H9 (cell line): Measurements from ENCODE around the gene DLG2. TPM values are rescaled to one million over a fixed set of nuclear protein-coding genes. Genes with fewer than 3 reads are reported as not detected.

ENCODE experiments used
- DNase-seq: peaks from one replicate; pipeline ENCODE4 v3.0.0-alpha.2; 2017
- H2AFZ ChIP-seq: one replicate; pipeline ENCODE4 v1.6.1; 2013; ENCODE audit warnings: mild to moderate bottlenecking, low read length, control low read depth, moderate library complexity
- H2AK5ac ChIP-seq: 2 replicates; pipeline ENCODE4 v1.6.1; 2013; ENCODE audit warnings: low read length, control low read depth, mixed read lengths; ENCODE audit not compliant: insufficient read length
- H2BK120ac ChIP-seq: one replicate; pipeline ENCODE4 v1.6.1; 2013; ENCODE audit warnings: low read depth, mild to moderate bottlenecking, low read length, control low read depth, inconsistent platforms; ENCODE audit not compliant: poor library complexity, severe bottlenecking
- H2BK12ac ChIP-seq: 2 replicates; pipeline ENCODE4 v1.6.1; 2013; ENCODE audit warnings: low read length, control low read depth, mixed read lengths, low read depth; ENCODE audit not compliant: insufficient read length
- H2BK15ac ChIP-seq: 2 replicates; pipeline ENCODE4 v1.6.1; 2013; ENCODE audit warnings: low read depth, low read length, control low read depth
- H2BK20ac ChIP-seq: one replicate; pipeline ENCODE4 v1.6.1; 2013; ENCODE audit warnings: low read depth, mild to moderate bottlenecking, low read length, control low read depth, inconsistent platforms; ENCODE audit not compliant: poor library complexity, severe bottlenecking
- H2BK5ac ChIP-seq: 2 replicates; pipeline ENCODE4 v1.6.1; 2013; ENCODE audit warnings: low read length, control low read depth, mixed read lengths; ENCODE audit not compliant: insufficient read length
- H3K14ac ChIP-seq: 2 replicates; pipeline ENCODE4 v1.6.1; 2013; ENCODE audit warnings: low read length, control low read depth; ENCODE audit not compliant: insufficient read depth
- H3K18ac ChIP-seq: 2 replicates; pipeline ENCODE4 v1.6.1; 2013; ENCODE audit warnings: low read depth, mild to moderate bottlenecking, mixed read lengths, low read length, control low read depth; ENCODE audit not compliant: insufficient read length
- H3K23ac ChIP-seq: 2 replicates; pipeline ENCODE4 v1.6.1; 2013; ENCODE audit warnings: low read length, control low read depth, mixed read lengths, low read depth; ENCODE audit not compliant: insufficient read length
- H3K23me2 ChIP-seq: 2 replicates; pipeline ENCODE4 v1.6.1; 2013; ENCODE audit warnings: low read depth, mild to moderate bottlenecking, mixed read lengths, low read length, control low read depth; ENCODE audit not compliant: insufficient read length, poor library complexity, severe bottlenecking
- H3K27ac ChIP-seq: 2 replicates; pipeline ENCODE4 v1.5.1; 2013; ENCODE audit warnings: low read length, control low read depth, mixed read lengths, low read depth; ENCODE audit not compliant: insufficient read length
- H3K27me3 ChIP-seq: 2 replicates; pipeline ENCODE4 v1.6.1; 2013; ENCODE audit warnings: low read length, control low read depth, inconsistent platforms; ENCODE audit not compliant: insufficient read depth
- H3K4ac ChIP-seq: 2 replicates; pipeline ENCODE4 v1.6.1; 2013; ENCODE audit warnings: low read depth, mild to moderate bottlenecking, control low read depth, inconsistent platforms, low read length, moderate library complexity
- H3K4me1 ChIP-seq: 2 replicates; pipeline ENCODE4 v1.6.1; 2013; ENCODE audit warnings: low read length, control low read depth, inconsistent platforms; ENCODE audit not compliant: insufficient read depth
- H3K4me2 ChIP-seq: 2 replicates; pipeline ENCODE4 v1.6.1; 2013; ENCODE audit warnings: low read length, control low read depth, mixed read lengths; ENCODE audit not compliant: insufficient read length, insufficient read depth
- H3K56ac ChIP-seq: 2 replicates; pipeline ENCODE4 v1.6.1; 2013; ENCODE audit warnings: low read depth, mild to moderate bottlenecking, mixed read lengths, low read length, control low read depth; ENCODE audit not compliant: insufficient read length
- H3K79me1 ChIP-seq: 2 replicates; pipeline ENCODE4 v1.6.1; 2013; ENCODE audit warnings: low read depth, mild to moderate bottlenecking, moderate library complexity, low read length, control low read depth, inconsistent platforms; ENCODE audit not compliant: insufficient read depth, poor library complexity, severe bottlenecking
- H3K79me2 ChIP-seq: 2 replicates; pipeline ENCODE4 v1.6.1; 2013; ENCODE audit warnings: low read length, control low read depth, inconsistent platforms; ENCODE audit not compliant: insufficient read depth
- H3K9ac ChIP-seq: 2 replicates; pipeline ENCODE4 v1.6.1; 2013; ENCODE audit warnings: low read length, control low read depth, mixed read lengths; ENCODE audit not compliant: insufficient read length; ENCODE audit errors: extremely low read depth
- H3K9me3 ChIP-seq: one replicate; pipeline ENCODE4 v1.6.1; 2013; ENCODE audit warnings: low read depth, low read length, inconsistent platforms; ENCODE audit not compliant: control insufficient read depth
- H3T11ph ChIP-seq: one replicate; pipeline ENCODE4 v1.6.1; 2013; ENCODE audit warnings: mild to moderate bottlenecking, low read length, control low read depth, inconsistent platforms
- H4K20me1 ChIP-seq: one replicate; pipeline ENCODE4 v1.6.1; 2013; ENCODE audit not compliant: control insufficient read depth, insufficient read length, insufficient read depth
- H4K5ac ChIP-seq: 2 replicates; pipeline ENCODE4 v1.6.1; 2013; ENCODE audit warnings: low read depth, mild to moderate bottlenecking, mixed read lengths, low read length, control low read depth; ENCODE audit not compliant: insufficient read length
- H4K8ac ChIP-seq: replicated peaks from 2 replicates; pipeline ENCODE4 v1.6.1; 2013; ENCODE audit warnings: low read length, control low read depth, mixed read lengths, low read depth; ENCODE audit not compliant: insufficient read length
- H4K91ac ChIP-seq: 2 replicates; pipeline ENCODE4 v1.6.1; 2013; ENCODE audit warnings: low read depth, mild to moderate bottlenecking, moderate library complexity, mixed read lengths, low read length, control low read depth; ENCODE audit not compliant: insufficient read length
- H3K27ac Mint-ChIP-seq, 3 experiments: 2 replicates in 2 of 3; 3 replicates in 1 of 3; pipeline ENCODE4 v1.8.0; 2020 to 2021; ENCODE audit warnings: mixed read lengths in 3 of 3, mild to moderate bottlenecking in 1 of 3, moderate library complexity in 1 of 3
- H3K27me3 Mint-ChIP-seq: 2 replicates; pipeline ENCODE4 v1.8.0; 2021; ENCODE audit warnings: low read depth, mild to moderate bottlenecking, moderate library complexity, mixed read lengths
- H3K36me3 Mint-ChIP-seq, 3 experiments: 2 replicates in 2 of 3; 3 replicates in 1 of 3; pipeline ENCODE4 v1.8.0; 2020 to 2021; ENCODE audit warnings: low read depth in 3 of 3, mixed read lengths in 3 of 3; ENCODE audit not compliant: insufficient read depth in 1 of 3
- H3K4me1 Mint-ChIP-seq, 2 experiments: 2 replicates each; pipeline ENCODE4 v1.8.0; 2020; ENCODE audit warnings: mixed read lengths in 2 of 2
- H3K4me3 Mint-ChIP-seq, 2 experiments: 2 replicates in 1 of 2; 3 replicates in 1 of 2; pipeline ENCODE4 v1.8.0; 2020 to 2021; ENCODE audit warnings: mild to moderate bottlenecking in 2 of 2, mixed read lengths in 2 of 2, moderate library complexity in 1 of 2
- H3K9me3 Mint-ChIP-seq, 2 experiments: 2 replicates in 1 of 2; 3 replicates in 1 of 2; pipeline ENCODE4 v1.8.0; 2020; ENCODE audit warnings: mild to moderate bottlenecking in 2 of 2, mixed read lengths in 2 of 2, moderate library complexity in 1 of 2
- total RNA-seq: library from RNA; stranded (reverse); gene quantifications from 2 replicates; pipeline ENCODE4 v1.2.1, GENCODE V29; 2021
- TF ChIP-seq, protein P1 (sequence below): fragments of 200-600 bp; sonication (generic); conservative IDR thresholded peaks from 3 replicates; pipeline ENCODE4 v1.8.0; 2021; ENCODE audit warnings: antibody characterized with exemption, mild to moderate bottlenecking

Gene DLG2
- total RNA-seq, 1 experiment from 2014 or later: 8.0 TPM

- TF ChIP-seq, protein P1, sequence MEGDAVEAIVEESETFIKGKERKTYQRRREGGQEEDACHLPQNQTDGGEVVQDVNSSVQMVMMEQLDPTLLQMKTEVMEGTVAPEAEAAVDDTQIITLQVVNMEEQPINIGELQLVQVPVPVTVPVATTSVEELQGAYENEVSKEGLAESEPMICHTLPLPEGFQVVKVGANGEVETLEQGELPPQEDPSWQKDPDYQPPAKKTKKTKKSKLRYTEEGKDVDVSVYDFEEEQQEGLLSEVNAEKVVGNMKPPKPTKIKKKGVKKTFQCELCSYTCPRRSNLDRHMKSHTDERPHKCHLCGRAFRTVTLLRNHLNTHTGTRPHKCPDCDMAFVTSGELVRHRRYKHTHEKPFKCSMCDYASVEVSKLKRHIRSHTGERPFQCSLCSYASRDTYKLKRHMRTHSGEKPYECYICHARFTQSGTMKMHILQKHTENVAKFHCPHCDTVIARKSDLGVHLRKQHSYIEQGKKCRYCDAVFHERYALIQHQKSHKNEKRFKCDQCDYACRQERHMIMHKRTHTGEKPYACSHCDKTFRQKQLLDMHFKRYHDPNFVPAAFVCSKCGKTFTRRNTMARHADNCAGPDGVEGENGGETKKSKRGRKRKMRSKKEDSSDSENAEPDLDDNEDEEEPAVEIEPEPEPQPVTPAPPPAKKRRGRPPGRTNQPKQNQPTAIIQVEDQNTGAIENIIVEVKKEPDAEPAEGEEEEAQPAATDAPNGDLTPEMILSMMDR: no peak
- H3K56ac ChIP-seq: no peak overlapping the region
- no peaks in the 10 kb centered on the region for H3K4me1 Mint-ChIP-seq
- no peak overlapping the region for H3K18ac ChIP-seq
- no peaks in the 10 kb centered on the region for H3K79me1 ChIP-seq
- no peak overlapping the region for H3K4ac ChIP-seq
- H2BK20ac ChIP-seq: no peak overlapping the region
- no peaks in the 10 kb centered on the region for H3K9me3 Mint-ChIP-seq
- no peak overlapping the region for H3T11ph ChIP-seq
- no peak overlapping the region for H2BK120ac ChIP-seq
- H2BK5ac ChIP-seq: no peak overlapping the region
- no peaks in the 10 kb centered on the region for H3K27me3 Mint-ChIP-seq
- H3K14ac ChIP-seq: no peak overlapping the region
- H3K23ac ChIP-seq: no peak overlapping the region
- no peak overlapping the region for H2BK12ac ChIP-seq
- H2AFZ ChIP-seq: no peak overlapping the region
- no peaks in the 10 kb centered on the region for H3K4me1 ChIP-seq
- no peak overlapping the region for H4K5ac ChIP-seq
- H3K9ac ChIP-seq: no peak overlapping the region
- no peaks in the 10 kb centered on the region for H3K27me3 ChIP-seq
- no peak overlapping the region for H3K4me2 ChIP-seq
- H3K27ac ChIP-seq: no peak overlapping the region
- no peak overlapping the region for H3K27ac Mint-ChIP-seq
- H3K36me3 Mint-ChIP-seq: no peaks in the 10 kb centered on the region
- no peak for DNase-seq
- H2AK5ac ChIP-seq: no peak overlapping the region
- H4K20me1 ChIP-seq: no peaks in the 10 kb centered on the region
- H3K23me2 ChIP-seq: no peaks in the 10 kb centered on the region
- no peaks in the 10 kb centered on the region for H3K9me3 ChIP-seq
- no peaks in the 10 kb centered on the region for H3K79me2 ChIP-seq
- no peak overlapping the region for H3K4me3 Mint-ChIP-seq
- no peak overlapping the region for H4K91ac ChIP-seq
- H4K8ac ChIP-seq: no peak overlapping the region
- H2BK15ac ChIP-seq: no peak overlapping the region
Measured at GRCh38 chr11:83533166-83533565, 2094.0 kb downstream of the DLG2 start.
